ENCODE data around the gene MPST.

DNA sequence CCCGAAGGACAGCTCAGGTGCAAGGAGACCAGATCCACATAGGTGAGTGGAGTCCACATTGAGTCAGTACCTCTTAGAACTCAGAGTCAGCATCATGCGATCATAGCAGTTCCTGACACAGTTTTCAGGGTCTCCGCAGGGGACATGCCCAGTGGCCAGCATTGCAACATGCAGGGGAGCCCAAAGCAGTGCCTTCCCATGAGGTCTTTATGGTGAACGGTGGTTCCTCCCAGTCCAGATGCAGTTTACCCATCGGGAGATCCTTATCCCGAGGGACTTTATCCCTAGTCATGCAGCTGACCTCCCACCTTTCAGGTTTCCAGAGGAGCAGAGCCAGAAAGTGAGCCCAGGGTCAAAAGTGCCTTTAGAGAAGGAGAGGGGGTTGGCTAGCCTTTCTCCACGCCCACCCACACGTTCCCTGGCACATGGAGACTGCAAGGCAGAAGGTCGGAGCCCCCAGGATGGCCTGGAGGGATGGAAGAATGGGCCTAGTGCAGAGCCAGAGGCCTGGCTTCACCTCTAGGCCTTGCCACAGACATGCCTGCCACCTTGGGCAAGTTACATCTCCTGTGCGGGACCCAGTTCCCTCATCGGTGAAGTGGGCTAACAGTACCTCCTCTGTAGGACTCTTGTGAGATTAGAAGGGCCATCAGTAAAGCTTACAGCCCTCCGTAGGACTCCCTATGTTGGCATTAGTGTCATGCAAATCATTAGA lies 38.4 kb downstream of the MPST start:
- TF ChIP-seq, protein P1, sequence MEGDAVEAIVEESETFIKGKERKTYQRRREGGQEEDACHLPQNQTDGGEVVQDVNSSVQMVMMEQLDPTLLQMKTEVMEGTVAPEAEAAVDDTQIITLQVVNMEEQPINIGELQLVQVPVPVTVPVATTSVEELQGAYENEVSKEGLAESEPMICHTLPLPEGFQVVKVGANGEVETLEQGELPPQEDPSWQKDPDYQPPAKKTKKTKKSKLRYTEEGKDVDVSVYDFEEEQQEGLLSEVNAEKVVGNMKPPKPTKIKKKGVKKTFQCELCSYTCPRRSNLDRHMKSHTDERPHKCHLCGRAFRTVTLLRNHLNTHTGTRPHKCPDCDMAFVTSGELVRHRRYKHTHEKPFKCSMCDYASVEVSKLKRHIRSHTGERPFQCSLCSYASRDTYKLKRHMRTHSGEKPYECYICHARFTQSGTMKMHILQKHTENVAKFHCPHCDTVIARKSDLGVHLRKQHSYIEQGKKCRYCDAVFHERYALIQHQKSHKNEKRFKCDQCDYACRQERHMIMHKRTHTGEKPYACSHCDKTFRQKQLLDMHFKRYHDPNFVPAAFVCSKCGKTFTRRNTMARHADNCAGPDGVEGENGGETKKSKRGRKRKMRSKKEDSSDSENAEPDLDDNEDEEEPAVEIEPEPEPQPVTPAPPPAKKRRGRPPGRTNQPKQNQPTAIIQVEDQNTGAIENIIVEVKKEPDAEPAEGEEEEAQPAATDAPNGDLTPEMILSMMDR (conservative IDR thresholded peaks at IDR 0.05; ENCODE audit: low read depth, low read length), result no peak
- TF ChIP-seq EZH2 (IDR thresholded peaks at IDR 0.05; ENCODE audit: borderline replicate concordance, low read depth, low read length, poor library complexity, severe bottlenecking), result no peak

All from A673 (cell line).